NCI-H82 (cell line): ENCODE data around the gene CRELD1.

Experiments
- DNase-seq: peaks from one replicate; lab custom pipeline; 2025; lab: John Stamatoyannopoulos, UW

The CRELD1 gene

GRCh38 chr3:9957214-9957613 is 23.6 kb downstream of the CRELD1 start:
- peak; percentile 53 for DNase-seq

- no peak for DNase-seq
These were observed 31.7 kb downstream of the CRELD1 start for GRCh38 chr3:9965200-9965875.

DNA sequence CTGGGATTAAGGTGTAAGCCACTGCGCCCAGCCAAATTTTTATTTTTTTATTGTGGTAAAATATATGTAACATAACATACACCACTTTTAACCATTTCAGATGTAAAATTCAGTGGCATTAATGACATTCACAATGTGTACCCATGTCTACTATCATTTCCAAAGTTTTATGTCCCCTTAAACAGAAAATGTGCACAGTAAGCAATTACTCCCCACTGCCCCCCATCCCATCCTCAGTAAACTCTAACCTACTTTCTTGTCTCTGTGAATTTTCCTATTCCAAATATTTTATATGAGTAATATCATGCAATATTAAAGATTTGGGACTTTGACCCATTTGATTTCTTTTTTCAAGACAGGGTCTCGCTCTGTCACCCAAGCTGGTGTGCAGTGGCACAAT is 33.2 kb downstream of the CRELD1 start:
- DNase-seq = no peak

- no peak for DNase-seq
These were observed 36.0 kb downstream of the CRELD1 start for GRCh38 chr3:9969632-9970019.

GRCh38 chr3:9970020-9970652 is 36.5 kb downstream of the CRELD1 start:
- no peak for DNase-seq

DNA sequence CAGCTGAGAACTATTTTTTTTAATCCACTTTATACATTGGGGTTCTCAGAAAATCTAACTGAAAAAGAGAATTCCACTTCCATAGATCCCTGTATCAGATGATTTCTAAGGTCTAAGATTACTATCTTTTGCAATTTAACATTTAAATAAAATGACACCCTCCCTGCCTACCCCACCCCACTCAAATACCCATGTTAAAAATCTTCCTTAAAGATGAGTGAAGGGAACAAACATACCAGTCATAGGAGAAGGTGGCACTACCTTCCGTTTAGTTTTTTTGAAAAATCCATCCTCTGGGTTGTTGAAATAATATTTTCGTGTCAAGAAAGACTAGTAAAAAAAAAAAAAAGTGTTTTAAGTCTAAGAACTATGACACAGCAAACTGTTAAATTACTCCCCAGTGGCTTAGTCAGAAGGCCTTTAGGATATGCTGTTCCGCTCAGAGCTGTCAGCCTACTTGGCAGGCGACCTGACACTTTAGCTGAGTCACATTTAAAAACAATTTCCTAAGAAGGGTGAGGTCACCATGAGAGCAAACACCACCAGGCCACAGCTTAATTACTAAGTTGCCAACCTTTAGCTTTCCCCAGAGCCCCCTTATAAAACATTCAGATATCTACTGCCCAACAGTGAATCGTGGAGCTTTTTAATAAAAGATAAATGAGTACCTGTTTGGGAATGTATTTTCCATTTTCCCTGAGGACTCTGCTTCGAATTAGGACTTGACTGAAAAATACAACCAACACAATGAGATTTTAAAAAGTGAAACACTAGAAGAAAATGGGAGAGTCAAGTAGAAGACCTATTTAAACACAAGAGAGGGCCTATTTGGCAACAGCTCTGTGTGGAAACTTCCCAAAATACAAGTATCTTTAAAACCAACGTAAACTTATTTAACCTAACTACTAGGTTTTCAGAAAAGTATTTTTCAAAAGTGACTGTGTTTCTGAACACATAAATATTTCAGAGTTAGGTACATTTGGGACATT is 43.4 kb downstream of the CRELD1 start:
- no peak for DNase-seq

DNA sequence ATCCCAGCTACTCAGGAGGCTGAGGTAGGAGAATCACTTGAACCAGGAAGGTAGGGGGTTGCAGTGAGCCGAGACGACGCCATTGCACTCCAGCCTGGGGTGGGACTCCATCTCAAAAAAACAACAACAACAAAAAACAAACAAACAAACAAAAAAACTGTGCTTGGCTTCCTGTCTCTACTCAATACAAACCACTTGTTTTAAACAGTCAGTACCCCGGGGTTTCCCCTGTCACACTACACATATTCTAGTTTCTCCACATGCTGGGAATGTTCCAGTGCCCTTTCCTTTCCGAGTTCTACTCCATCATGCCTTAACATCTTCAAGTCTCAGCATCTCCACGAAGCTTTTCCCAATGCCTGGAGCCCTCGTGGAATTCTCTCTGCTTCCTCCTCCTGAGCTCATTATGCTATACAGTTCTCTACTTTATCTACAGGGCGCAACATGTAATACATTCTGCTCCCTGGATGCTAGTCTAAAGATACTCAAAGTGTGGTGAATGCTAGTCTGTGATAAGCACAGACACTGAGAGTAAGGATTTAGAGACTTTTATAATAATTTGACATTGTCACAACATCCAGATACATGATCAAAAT is 45.2 kb downstream of the CRELD1 start:
- no peak for DNase-seq

DNA sequence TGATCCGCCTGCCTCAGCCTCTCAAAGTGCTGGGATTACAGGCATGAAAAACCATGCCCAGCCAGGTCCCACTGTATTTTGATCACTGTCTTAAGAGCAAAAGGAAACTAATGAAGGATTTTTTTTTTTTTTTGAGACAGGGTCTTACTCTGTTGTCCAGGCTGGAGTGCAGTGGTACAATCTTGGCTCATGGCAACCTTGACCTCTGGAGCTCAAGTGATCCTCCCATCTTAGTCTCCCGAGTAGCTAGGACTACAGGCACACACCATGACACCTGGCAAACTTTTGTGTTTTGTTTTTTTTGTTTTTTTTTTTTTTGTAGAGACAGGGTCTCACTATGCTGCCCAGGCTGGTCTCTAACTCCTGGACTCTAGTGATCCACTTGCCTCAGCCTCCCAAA is 46.6 kb downstream of the CRELD1 start:
- no peak for DNase-seq

DNA sequence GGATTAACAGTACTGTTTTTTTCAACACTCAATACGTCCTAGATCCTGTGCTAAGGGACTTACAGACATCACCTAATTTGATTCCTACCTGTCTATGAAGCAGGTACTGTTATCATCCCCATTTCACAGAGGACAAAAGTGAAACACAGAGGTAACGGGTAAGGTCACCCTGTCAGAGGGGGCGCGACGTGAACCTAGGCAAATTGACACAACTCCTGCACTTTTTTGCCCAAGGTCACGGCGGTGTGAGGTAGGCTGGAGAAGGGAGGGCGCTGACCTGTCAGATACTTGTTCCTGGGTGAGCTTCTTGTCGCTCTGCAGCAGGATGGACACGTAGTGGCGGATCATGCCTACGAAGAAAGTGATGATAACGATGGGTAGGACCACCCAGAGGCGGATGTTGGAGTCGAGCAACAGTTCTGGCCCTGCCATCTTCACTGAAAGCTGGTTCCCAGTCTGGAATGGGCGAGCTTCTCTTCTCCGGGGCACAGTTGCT is 52.6 kb downstream of the CRELD1 start:
- DNase-seq = no peak

DNA sequence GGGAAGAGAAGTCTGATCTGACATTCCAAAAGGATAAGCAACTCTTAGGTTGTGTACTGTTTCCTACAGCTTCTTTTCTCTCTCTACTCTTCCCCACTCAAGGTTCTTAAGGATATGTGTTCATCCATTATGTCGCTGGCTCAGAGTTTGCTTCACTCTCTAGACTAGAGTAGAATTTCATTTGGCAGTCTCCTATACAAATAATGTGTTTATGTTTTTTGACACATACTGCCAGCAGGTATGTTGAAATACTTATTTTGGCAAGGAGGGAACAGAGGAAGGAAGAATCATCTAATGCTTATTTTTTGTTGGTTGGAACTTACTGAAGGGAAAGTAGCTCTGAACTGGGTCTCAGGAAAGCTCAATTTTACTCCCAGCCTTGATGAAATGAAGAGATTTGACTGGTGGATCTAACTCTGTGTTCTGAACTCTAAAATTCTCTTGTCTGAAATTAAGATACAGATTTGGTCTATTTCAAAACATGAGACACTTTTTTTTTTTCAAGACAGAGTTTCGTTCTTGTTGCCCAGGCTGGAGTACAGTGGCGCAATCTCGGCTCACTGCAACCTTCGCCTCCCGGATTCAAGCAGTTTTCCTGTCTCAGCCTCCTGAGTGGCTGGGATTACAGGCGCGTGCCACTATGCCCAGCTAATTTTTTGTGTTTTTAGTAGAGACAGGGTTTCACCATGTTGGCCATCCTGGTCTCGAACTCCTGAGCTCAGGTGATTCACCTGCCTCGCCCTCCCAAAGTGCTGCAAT is 60.6 kb downstream of the CRELD1 start:
- no peak for DNase-seq
